Measurements from ENCODE around the gene RNF141.

DNA sequence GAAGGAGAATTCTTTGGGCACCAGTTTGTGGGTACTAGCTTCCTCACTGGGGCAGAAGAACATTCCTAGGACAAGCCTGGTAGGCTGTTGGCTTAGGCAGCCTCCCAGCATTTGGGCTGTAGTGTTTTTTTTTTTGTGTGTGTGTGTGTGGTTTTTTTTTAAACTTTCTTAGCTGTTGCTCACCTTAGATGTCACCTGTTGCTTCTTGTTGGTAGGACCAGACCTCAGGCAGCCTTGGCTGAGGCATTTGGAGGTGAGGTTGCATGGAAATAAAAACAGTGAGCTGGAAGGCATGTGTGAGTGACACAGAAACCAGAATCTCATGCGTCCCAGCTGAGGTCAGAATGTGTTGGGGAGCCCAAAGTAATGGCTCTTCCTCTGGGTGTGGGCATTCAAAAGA is 64.6 kb downstream of the RNF141 start:
- TF ChIP-seq CTCF (IDR thresholded peaks at IDR 0.05; ENCODE audit: low read length): no peak
- no peak for TF ChIP-seq EZH2 (optimal IDR thresholded peaks at IDR 0.05; ENCODE audit: low read depth, low read length)

Data from MM.1S (cell line).